Smooth muscle cell (in vitro differentiated cells): ENCODE results near the gene MYORG. TPM values are rescaled to one million over a fixed set of nuclear protein-coding genes. Genes with fewer than 3 reads are reported as not detected.

Experiments
- DNase-seq: peaks from one replicate; lab custom pipeline; 2025; ENCODE audit not compliant: unreplicated experiment; lab: John Stamatoyannopoulos, UW
- H2AFZ ChIP-seq: fragments of 200-600 bp; sonication (generic); 2 replicates; pipeline ENCODE4 v1.6.0; 2016; ENCODE audit warnings: antibody characterized with exemption, low read depth, mild to moderate bottlenecking
- H3F3A ChIP-seq: fragments of 200-600 bp; sonication (generic); 2 replicates; pipeline ENCODE4 v1.6.0; 2017; ENCODE audit warnings: antibody characterized with exemption, low read depth
- H3K27ac ChIP-seq: fragments of 200-600 bp; sonication (generic); 2 replicates; pipeline ENCODE4 v1.5.1; 2016; ENCODE audit warnings: low read depth, mild to moderate bottlenecking
- H3K27me3 ChIP-seq: fragments of 200-600 bp; sonication (generic); 2 replicates; pipeline ENCODE4 v1.6.1; 2016; ENCODE audit warnings: low read depth, mild to moderate bottlenecking
- H3K36me3 ChIP-seq: fragments of 200-600 bp; sonication (generic); 2 replicates; pipeline ENCODE4 v1.5.1; 2016; ENCODE audit warnings: low read depth
- H3K4me1 ChIP-seq: fragments of 200-600 bp; sonication (generic); 2 replicates; pipeline ENCODE4 v1.5.1; 2016; ENCODE audit warnings: low read depth
- H3K4me2 ChIP-seq: fragments of 200-600 bp; sonication (generic); 2 replicates; pipeline ENCODE4 v1.6.0; 2016; ENCODE audit warnings: mild to moderate bottlenecking
- H3K4me3 ChIP-seq: fragments of 200-600 bp; sonication (generic); 2 replicates; pipeline ENCODE4 v1.5.1; 2016; ENCODE audit warnings: mild to moderate bottlenecking
- H3K79me2 ChIP-seq: fragments of 200-600 bp; sonication (generic); 2 replicates; pipeline ENCODE4 v1.6.0; 2016; ENCODE audit warnings: low read depth, mild to moderate bottlenecking
- H3K9ac ChIP-seq: fragments of 200-600 bp; sonication (generic); 2 replicates; pipeline ENCODE4 v1.6.0; 2016; ENCODE audit warnings: low read depth
- H3K9me3 ChIP-seq: fragments of 200-600 bp; sonication (generic); replicated peaks from 2 replicates; pipeline ENCODE4 v1.5.1; 2016; ENCODE audit warnings: low read depth
- H4K20me1 ChIP-seq: fragments of 200-600 bp; sonication (generic); 2 replicates; pipeline ENCODE4 v1.6.0; 2016; ENCODE audit warnings: low read depth
- CTCF ChIP-seq: fragments of 200-600 bp; sonication (generic); IDR thresholded peaks from 2 replicates; pipeline ENCODE4 v1.5.1; 2017; ENCODE audit warnings: borderline replicate concordance, mild to moderate bottlenecking, antibody characterized with exemption; ENCODE audit not compliant: insufficient read depth, poor library complexity, severe bottlenecking
- WGBS: methylation state at CpG from one replicate; pipeline ENCODE4 v1.1.7; 2016; ENCODE audit warnings: low lambda C conversion rate; 5-methylcytosine and 5-hydroxymethylcytosine counted together
- polyA plus RNA-seq: library from polyadenylated mRNA; unstranded; fragments of >200 nt; fragmentation: Nextera tagmentation; extraction: Ambion mirVana; gene quantifications from 2 replicates; pipeline ENCODE4 v1.2.1, GENCODE V29; 2016
- total RNA-seq: library from RNA; depleted of rRNA; stranded (reverse); fragments of >200 nt; gene quantifications from 2 replicates; pipeline ENCODE4 v1.2.3, GENCODE V29; 2014

Gene MYORG
- total and polyA plus RNA-seq, 2 experiments from 2014 or later = 4.2 to 5.2 TPM

GRCh38 chr9:34328500-34328986, 48.2 kb downstream of the MYORG start:
- Histone ChIP-seq H4K20me1 (peaks cover 6% of the 10 kb centered on the region), H3K9me3 (no peaks in the 10 kb centered on the region), H3K36me3 (no peaks in the 10 kb centered on the region), H3K27ac (peak overlapping the region; percentile 96), H2AFZ (peak overlapping the region; percentile 91), H3K4me2 (peak overlapping the region; percentile 89), H3F3A (peaks cover 6% of the 10 kb centered on the region), H3K79me2 (peaks cover 18% of the 10 kb centered on the region), H3K4me3 (peak overlapping the region; percentile 79), H3K27me3 (no peaks in the 10 kb centered on the region), H3K9ac (peak overlapping the region; percentile 98), H3K4me1 (peaks cover 8% of the 10 kb centered on the region)
- no peak for TF ChIP-seq CTCF
- 3% methylated on average over 11 of the region's 11 CpGs for WGBS
- DNase-seq = no peak

GRCh38 chr9:34326690-34327089, 50.0 kb downstream of the MYORG start:
- Histone ChIP-seq H2AFZ (no peak overlapping the region), H3K9ac (no peak overlapping the region), H3K4me2 (no peak overlapping the region), H3K79me2 (peaks cover 7% of the 10 kb centered on the region), H4K20me1 (no peaks in the 10 kb centered on the region), H3K27ac (no peak overlapping the region), H3K4me1 (peaks cover 8% of the 10 kb centered on the region), H3F3A (peaks cover 6% of the 10 kb centered on the region), H3K36me3 (no peaks in the 10 kb centered on the region), H3K9me3 (no peaks in the 10 kb centered on the region), H3K4me3 (no peak overlapping the region), H3K27me3 (no peaks in the 10 kb centered on the region)
- TF ChIP-seq CTCF = no peak
- WGBS = 71% methylated on average over 1 of the region's 1 CpG
- no peak for DNase-seq

- Histone ChIP-seq H3K4me3 (no peak overlapping the region), H2AFZ (no peak overlapping the region), H3K27ac (no peak overlapping the region), H3K4me2 (no peak overlapping the region), H4K20me1 (no peaks in the 10 kb centered on the region), H3K27me3 (no peaks in the 10 kb centered on the region), H3K4me1 (peaks cover 4% of the 10 kb centered on the region), H3K36me3 (no peaks in the 10 kb centered on the region), H3K79me2 (peaks cover 7% of the 10 kb centered on the region), H3F3A (no peaks in the 10 kb centered on the region), H3K9ac (no peak overlapping the region), H3K9me3 (no peaks in the 10 kb centered on the region)
- 84% methylated on average over 2 of the region's 2 CpGs for WGBS
- DNase-seq = no peak
- TF ChIP-seq CTCF = no peak
Measured at GRCh38 chr9:34322899-34323591, 53.7 kb downstream of the MYORG start.

GRCh38 chr9:34321451-34321850, 55.2 kb downstream of the MYORG start:
- Histone ChIP-seq H3K36me3 (no peaks in the 10 kb centered on the region), H3K27me3 (no peaks in the 10 kb centered on the region), H3K4me2 (no peak overlapping the region), H3K27ac (no peak overlapping the region), H3K79me2 (no peaks in the 10 kb centered on the region), H2AFZ (no peak overlapping the region), H3K4me1 (no peaks in the 10 kb centered on the region), H3K9me3 (no peaks in the 10 kb centered on the region), H4K20me1 (no peaks in the 10 kb centered on the region), H3K9ac (no peak overlapping the region), H3K4me3 (no peak overlapping the region), H3F3A (no peaks in the 10 kb centered on the region)
- no peak for TF ChIP-seq CTCF
- WGBS = 98% methylated on average over 7 of the region's 7 CpGs
- DNase-seq = no peak
